ENCODE results near the gene FOXJ1. TPM values are rescaled to one million over a fixed set of nuclear protein-coding genes. Genes with fewer than 3 reads are reported as not detected.

FOXJ1 gene
- total RNA-seq, 1 donor from 2014 or later = not detected

GRCh38 chr17:76104140-76104895, 36.7 kb downstream of the FOXJ1 start:
- no peak for DNase-seq (ENCODE audit: low spot score)
- intact Hi-C loops (cut with DNase I) = no loop called here

DNA sequence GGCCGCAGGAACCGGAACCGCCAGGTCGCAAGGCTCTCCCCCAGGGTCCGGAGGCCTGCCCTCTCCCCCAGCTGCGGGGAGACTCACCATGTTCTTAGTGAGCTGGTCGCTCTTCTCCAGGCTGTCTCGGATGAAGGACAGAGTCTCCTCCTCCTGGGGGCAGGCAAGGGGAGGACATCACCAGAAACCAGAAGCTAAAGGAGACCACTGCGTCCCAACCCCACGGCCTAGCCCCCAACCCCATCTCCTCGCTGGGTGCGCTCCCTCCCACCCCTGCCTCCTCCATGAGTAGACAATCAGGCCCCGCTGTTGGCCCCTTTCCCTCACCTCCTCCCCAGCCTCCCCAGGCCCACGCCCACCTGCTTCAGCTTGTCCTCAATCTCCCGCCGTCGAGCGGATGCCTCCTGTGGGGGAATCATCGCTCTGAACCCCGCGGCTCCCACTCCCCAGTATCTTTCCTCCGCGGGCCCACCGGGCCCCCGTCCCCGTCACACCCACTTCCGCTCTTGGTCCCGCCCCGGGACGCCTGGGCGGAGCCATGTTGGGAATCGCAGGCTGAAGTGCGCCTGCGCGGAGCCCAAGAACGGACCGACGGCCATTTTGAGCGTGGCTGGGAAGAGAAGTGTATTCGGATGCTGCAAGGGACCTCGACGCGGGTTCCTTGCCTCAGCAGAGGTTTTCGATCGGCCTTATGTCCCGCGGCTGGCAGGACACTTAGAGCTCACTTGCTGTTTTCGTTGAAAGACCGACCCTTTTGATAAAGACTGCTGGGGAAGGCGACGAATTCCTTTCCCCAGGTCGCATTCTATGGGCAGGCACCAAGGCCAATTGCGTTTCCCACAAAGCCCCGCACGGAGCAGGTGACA, 37.5 kb downstream of the FOXJ1 start, which contains the start of gene EXOC7:
Gene EXOC7, minus strand, starts transcription at position 514 of the 866 bp plus-strand sequence. Its CDS starts 95 bp downstream, at position 419.
- intact Hi-C loops (cut with DNase I) = loop anchor here (2.0 kb wide), 1 partner anchor 31 kb away; the partner anchor contains the start of gene SRP68
- peak; percentile 98 for DNase-seq (ENCODE audit: low spot score)

GRCh38 chr17:76102944-76103273, 38.1 kb downstream of the FOXJ1 start:
- intact Hi-C loops (cut with DNase I) = loop anchor here (2.0 kb wide), 1 partner anchor 30 kb away; the partner anchor contains the start of gene SRP68
- DNase-seq (ENCODE audit: low spot score) = no peak

- intact Hi-C loops (cut with DNase I) = no loop called here
- no peak for DNase-seq (ENCODE audit: low spot score)
Observed at GRCh38 chr17:76097716-76098295, 43.2 kb downstream of the FOXJ1 start.

- intact Hi-C loops (cut with DNase I) = no loop called here
- no peak for DNase-seq (ENCODE audit: low spot score)
Observed at GRCh38 chr17:76095943-76096342, 45.1 kb downstream of the FOXJ1 start.

DNA sequence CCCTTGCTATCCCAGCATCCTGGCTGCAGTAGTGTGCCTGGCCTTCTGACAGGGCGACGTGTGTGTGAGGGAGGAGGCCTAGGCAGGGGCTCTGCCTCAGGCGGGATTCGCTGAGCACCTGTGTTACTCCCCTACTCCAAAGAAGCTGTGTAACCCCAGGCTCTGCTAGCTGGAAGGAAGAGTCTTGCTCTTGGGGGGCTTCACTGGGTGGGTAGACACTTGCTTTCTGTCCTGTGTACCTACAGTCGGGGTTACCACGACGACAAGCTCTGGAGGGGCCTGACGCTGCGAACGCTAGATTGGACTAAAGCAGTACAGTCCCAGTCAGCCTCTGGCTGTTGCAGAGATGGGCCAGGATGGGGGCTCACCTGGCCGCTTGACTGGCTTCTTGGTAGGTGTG, 47.0 kb downstream of the FOXJ1 start:
- intact Hi-C loops (cut with DNase I) = no loop called here
- no peak for DNase-seq (ENCODE audit: low spot score)

DNA sequence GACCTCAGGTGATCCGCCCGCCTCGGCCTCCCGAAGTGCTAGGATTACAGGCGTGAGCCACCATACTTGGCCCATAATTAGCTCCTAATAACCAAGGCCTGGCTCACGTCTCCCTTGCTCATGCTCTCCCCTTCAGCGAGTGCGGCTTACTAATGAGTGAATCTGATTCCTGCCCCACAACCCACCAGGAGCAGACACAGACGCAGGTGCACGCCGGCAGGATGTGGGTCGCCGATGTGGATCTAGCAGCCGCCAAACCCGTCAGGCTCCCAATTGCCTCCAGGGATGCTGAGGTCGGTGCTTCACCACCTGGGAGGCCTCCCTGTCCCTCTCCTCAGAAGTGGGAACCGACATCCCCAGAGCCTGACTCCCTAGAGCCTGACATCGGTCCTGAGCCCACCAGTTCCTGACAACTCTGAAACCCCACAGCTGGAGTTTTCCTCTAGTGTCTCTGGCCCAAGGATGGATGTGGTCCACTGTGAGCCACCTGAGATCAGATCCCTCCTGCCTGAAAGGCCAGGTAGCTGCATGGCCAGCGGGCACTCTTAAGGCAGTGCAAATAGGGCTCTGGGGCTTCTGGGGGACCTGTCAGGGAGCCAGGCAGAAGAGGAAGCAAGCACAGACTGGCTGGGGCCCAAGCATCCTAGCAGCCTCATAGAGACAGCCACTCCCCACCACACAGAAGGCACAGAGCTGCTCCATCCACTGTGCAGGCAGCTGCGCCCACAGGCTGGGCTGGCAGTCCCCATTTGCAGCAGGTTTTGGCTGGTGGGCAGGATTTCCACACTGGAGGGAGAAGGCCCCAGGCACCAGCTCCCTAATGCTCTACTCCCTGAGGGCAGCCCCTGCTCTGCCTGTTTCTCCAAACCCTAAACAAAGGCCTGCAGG, 48.3 kb downstream of the FOXJ1 start:
- intact Hi-C loops (cut with DNase I) = no loop called here
- DNase-seq (ENCODE audit: low spot score) = no peak

- no peak for DNase-seq (ENCODE audit: low spot score)
- intact Hi-C loops (cut with DNase I) = no loop called here
Observed at GRCh38 chr17:76091526-76092286, 49.3 kb downstream of the FOXJ1 start.

GRCh38 chr17:76090517-76091129, 50.4 kb downstream of the FOXJ1 start:
- DNase-seq (ENCODE audit: low spot score) = no peak
- intact Hi-C loops (cut with DNase I) = no loop called here

GRCh38 chr17:76089680-76090516, 51.1 kb downstream of the FOXJ1 start:
- intact Hi-C loops (cut with DNase I) = no loop called here

GRCh38 chr17:76088868-76089576, 52.0 kb downstream of the FOXJ1 start:
- intact Hi-C loops (cut with DNase I) = no loop called here
- DNase-seq (ENCODE audit: low spot score) = no peak

More at GRCh38 chr17:76089680-76090516, 51.1 kb downstream of the FOXJ1 start:
- DNase-seq (ENCODE audit: low spot score) = no peak

DNA sequence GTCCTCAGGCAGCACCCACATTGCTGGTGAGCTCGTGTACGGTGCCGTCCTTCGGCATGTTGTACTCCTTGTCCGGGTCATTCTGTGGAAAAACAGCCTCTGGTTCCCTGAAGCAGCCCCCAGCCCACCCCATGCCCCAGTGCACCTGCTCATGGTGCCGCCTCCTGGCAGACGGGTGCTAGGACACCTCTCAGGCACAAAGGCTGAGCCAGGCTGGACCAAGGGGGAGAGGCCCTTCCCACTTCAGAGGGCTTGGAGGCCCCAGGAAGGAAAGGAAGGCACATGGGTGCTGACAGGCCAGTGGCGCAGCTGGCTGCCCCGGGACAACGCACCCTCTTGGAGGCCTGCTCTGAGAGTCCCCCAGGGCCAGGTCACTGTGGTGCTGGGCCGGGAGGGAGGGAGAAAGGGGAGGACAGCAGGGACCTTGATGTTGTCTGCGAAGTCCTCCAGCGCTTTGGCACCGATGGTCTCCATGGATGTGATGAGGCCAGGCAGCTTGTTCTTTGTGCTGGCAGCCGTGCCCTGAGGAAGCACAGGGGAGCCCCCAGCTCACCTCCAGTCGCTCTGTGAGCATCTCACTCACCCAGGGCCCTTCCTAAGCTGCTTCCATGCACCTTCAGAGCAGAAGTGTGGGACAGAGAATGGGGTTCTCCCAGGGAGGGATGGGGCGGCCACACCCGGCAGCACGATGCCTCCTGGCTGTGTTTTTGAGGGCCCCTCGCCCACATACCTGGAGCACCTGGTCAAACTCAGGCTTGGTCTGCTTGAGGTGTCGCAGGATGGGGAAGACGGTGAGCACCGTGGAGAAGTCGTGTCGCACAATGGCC, 52.8 kb downstream of the FOXJ1 start:
- intact Hi-C loops (cut with DNase I) = no loop called here
- DNase-seq (ENCODE audit: low spot score) = no peak

DNA sequence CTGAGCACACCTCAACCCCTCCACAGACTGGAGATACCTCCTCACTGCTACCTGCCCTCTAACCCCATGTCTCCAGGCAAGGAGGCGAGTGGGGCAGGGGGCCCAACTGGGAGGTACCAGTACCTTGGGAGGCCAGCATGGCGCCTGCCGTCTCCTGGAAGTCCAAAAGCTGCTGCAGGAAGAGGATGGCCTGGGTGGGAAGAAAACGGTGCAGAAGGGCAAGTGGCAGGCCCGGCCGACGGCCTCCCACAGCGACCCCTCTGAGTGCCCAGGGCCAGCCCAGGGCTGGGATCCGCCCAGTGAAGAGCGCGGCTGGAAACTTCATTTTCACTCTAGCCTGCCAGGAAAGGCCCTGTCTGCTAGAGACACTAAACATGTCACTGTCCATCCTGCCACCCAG, 53.5 kb downstream of the FOXJ1 start:
- DNase-seq (ENCODE audit: low spot score) = no peak

GRCh38 chr17:76086384-76086783, 54.7 kb downstream of the FOXJ1 start:
- no peak for DNase-seq (ENCODE audit: low spot score)

More for the DNA sequence above, 53.5 kb downstream of the FOXJ1 start:
- intact Hi-C loops (cut with DNase I) = no loop called here

More at GRCh38 chr17:76086384-76086783, 54.7 kb downstream of the FOXJ1 start:
- intact Hi-C loops (cut with DNase I) = no loop called here

Measured in cardiac septum (tissue), 1 donor.